GM18511 (cell line): Measurements from ENCODE around the gene HFE.
"Not testable (repeated sequence)": the region's sequence is repeated elsewhere in the genome, so short reads cannot be mapped to it uniquely, and the experiment has no call there.

Experiments used
- ATAC-seq: cut with Tn5 transposase; IDR thresholded peaks from one replicate; pipeline ENCODE4 v1.9.1; 2021; ENCODE audit warnings: mild to moderate bottlenecking, moderate library complexity; ENCODE audit not compliant: unreplicated experiment

HFE gene

DNA sequence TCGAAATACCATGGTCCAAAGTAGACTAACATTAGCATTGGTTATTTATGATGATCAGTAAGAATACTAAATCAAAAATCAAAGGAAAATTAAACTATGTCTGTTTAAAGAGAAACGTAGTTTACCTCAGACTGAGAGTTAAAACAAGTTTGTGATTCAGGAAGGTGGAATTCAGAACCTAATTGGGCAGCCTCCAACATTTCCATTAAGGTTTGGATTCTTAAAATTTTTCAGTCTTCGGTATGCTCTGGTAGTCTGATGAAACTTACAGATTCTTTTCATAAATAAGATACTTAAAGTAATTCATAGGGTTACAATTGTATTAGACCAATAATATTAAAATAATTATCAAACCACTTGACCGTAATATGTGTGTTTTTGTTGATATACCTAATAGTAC, 18.6 kb downstream of the HFE start:
- ATAC-seq = no peak

GRCh38 chr6:26107935-26108334, 20.7 kb downstream of the HFE start:
- ATAC-seq = no peak

- no peak for ATAC-seq
These were observed 22.5 kb downstream of the HFE start for GRCh38 chr6:26109772-26110171.

- no peak for ATAC-seq
These were observed 26.3 kb downstream of the HFE start for GRCh38 chr6:26113570-26113969.

GRCh38 chr6:26115226-26115625, 28.0 kb downstream of the HFE start:
- ATAC-seq = no peak

DNA sequence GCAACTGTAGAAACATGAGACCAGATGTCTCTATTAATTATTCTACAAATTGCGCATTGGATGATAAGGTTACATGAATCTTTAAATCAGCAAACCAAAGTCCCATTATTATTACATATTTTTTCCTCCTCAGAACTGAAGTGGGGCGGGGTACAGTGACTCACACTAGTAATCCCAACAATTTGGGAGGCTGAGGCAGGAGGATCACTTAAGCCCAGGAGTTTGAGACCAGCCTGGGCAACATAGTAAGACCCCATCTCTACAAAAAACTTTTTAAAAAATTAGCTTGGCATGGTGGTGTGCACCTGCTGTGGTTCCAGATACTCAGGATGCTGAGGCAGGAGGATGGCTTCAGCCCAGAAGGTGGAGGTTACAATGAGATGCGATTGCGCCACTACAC, 29.0 kb downstream of the HFE start:
- no peak for ATAC-seq

- ATAC-seq = no peak
These were observed 31.8 kb downstream of the HFE start for GRCh38 chr6:26118999-26119398.

- not testable (repeated sequence) for ATAC-seq
These were observed 32.9 kb downstream of the HFE start for GRCh38 chr6:26120115-26120514.

DNA sequence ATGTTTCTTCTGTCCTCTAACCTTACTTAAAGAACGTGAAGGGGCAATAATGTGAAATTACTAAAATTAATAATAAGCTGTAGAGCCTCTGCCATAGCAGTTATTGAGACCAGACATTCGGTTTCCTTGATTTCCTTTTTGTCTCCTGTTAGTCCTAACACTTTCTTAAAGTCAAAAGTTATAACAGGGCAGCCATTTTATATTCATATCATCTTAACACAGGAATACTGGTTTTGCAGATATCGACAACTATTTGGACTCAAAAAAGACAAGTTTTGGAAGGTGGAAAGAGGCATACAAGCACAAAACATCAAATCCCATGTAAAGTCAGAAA, 33.5 kb downstream of the HFE start:
- no peak for ATAC-seq

GRCh38 chr6:26121141-26122004, 34.1 kb downstream of the HFE start:
- ATAC-seq = no peak

GRCh38 chr6:26122005-26122388, 34.8 kb downstream of the HFE start:
- ATAC-seq = no peak

GRCh38 chr6:26122402-26122792, 35.2 kb downstream of the HFE start:
- ATAC-seq = no peak

GRCh38 chr6:26122793-26123674, 35.8 kb downstream of the HFE start:
- ATAC-seq = peak; percentile 63

DNA sequence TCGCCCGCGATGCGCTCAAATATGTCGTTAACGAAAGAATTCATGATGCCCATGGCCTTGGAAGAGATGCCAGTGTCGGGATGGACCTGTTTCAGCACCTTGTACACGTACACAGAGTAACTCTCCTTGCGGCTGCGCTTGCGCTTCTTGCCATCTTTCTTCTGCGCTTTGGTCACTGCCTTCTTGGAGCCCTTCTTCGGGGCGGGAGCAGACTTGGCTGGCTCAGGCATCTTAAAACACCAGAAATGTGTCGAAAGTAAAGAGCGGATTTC, 36.4 kb downstream of the HFE start:
- ATAC-seq = no peak

DNA sequence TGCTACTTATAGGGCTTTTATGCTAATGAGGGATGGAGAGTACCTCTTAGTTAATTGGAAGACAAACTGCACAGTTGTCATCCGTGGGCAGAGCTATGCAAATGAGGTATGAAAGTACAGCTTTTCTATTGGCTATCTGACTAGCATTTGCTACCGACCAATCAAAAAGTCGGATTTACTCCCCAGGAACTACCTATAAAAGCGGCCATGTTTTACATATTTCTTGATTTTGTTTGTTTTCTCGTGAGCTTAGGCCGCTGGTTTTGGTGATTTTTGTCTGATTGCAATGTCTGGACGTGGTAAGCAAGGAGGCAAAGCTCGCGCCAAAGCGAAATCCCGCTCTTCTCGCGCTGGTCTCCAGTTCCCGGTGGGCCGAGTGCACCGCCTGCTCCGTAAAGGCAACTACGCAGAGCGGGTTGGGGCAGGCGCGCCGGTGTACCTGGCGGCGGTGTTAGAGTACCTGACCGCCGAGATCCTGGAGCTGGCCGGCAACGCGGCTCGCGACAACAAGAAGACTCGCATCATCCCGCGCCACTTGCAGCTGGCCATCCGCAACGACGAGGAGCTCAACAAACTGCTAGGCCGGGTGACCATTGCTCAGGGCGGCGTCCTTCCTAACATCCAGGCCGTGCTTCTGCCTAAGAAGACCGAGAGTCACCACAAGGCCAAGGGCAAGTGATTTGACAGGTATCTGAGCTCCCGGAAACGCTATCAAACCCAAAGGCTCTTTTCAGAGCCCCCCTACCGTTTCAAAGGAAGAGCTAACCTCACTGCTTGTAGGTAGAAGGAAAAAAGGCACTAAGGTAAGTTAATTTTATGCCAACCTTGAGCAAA, 36.9 kb downstream of the HFE start:
- peak; percentile 74 for ATAC-seq

DNA sequence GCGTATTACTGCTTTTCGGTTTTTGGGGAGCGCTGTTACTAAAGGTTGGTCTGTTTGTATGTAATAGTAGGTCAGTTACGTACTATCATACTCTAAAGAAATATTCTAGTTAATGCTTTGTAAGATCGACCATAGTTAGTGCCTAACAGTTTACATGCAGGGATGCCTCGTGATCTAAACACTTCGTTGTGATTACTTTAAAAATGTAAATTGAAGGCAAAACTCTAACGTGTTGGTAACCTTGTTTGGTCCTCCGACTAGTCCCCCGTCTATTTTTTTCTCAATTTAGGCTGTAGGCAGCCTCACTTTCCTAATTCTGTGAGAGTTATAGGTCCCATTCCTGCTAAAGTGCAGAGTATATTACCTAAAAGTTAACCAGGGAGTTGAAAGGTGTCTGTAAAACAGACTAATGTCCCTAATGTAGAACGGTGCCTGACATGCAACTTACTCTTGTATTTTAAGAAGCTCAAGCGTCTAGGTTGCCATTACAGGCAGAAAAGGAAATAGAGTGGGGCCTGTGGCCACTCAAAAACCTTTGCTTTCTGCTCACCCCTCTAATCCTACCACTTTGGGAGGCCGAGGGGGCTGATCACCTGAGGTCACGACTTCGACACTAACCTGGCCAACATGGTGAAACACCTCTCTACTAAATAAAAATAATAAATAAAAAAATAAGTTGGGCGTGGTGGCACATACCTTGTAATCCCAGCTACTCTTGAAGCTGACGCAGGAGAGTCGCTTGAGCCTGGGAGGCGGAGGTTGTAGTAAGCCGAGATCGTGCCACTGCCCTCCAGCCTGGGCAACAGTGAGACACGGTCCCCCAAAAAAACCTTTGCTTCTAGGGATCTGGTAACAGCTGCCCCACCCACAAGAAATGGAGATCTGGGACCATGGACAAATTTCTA, 37.8 kb downstream of the HFE start:
- ATAC-seq = no peak

DNA sequence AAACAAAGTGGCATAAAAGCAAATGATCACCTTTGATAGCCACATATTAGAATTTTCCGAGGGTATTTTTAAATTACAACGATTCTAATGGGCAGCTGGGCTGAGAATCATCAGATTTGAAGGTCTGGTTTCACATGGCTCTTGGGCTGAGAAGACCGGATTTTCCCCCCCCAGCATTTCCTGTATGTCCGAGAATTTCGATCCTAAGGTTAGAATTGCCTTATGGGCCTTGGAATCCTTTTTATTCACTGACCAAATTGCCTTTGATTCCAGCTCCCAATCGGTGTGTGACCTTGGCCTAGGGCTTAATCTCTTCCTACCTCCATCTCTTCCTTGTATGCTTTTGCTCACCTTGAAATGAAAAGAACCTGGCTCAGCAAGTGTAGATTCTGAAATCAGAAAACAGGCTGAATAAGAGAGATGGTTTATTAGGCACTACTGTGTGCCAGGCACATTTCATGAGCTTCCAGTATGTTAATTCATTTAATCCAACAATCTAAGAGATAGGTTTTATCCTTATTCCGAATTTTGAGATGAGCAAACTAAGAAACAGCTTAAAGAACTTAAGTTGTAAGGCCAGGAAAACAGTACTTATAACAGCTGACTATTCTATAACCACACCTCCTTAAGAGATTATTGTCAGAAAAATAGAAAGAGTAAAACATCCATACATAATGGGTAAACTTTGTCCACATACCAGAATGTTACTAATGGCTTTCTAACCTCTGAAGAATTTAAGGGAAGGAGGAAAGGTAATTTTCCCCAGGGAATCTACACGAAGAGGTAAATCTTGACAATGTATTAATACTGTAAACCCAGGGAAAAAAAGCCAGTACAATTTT, 39.4 kb downstream of the HFE start:
- no peak for ATAC-seq

DNA sequence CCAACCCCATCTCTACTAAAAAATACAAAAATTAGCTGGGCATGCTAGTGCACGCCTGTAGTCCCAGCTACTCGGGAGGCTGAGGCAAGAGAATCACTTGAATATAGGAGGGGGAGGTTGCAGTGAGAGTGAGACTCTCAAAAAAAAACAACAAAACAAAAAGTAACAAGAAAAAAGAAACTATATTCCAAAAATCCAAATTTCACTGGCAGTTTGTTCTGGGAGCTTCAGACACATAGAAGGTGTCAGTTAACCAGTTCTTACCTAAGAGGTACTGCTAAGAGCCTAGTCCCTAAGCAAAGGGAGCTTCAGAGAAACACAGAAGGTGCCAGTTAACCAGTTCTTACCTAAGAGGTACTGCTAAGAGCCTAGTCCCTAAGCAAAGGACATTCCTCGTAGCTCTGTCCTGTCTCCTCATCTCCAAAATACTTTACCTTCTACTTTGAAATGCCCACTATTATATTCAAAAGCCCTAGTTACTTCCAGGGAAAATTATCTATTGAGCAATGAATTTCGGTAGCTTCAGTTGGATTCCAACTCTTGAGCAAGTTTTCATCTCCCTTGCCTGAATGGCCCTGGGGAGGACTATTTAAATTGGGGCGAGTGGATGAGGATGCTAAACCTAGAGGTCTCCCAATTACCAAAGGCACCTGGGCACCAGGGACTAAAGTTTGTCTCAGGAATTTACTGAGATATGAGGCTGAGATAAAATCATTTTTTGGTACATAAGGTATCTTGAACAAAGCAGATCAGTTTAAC, 41.0 kb downstream of the HFE start:
- ATAC-seq = no peak

DNA sequence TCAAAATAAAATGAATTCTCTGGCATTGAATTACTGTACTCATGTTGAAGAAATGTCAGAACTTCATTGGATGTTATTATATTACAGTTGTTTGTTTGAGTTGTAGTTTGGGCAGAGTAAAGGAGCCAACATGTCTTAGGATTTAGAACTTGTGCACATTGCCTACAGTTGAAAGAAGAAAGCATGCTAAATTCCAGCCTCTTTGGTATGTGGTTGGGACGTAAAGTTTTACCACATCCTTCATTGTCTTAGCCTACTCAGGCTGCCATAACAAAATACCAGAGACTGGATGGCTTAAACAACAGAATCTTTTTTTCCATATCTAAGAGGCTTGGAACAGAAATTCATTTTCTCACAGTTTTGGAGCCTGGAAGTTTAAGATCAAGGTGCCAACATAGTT, 42.4 kb downstream of the HFE start:
- ATAC-seq = no peak
